ENCODE data around the gene MAGEE1.

DNA sequence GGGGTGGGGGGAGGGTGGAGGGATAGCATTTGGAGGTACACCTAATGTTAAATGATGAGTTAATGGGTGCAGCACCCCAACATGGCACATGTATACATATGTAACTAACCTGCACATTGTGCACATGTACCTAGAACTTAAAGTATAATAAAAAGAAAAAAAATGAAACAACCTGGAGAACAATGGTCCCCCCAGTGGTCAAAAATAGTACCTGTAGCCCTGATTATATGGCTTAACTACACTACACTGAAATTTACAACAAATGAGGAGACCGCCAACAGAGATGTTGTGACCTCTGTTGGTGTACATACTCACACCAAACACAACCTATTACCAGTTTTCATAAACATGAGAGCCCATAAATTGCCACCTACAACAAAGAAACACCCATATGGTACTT is 7.3 kb upstream of the MAGEE1 start:
- no peak for TF ChIP-seq POLR2AphosphoS5 (IDR thresholded peaks at IDR 0.05)
- TF ChIP-seq CTCF (IDR thresholded peaks at IDR 0.05 in 8 of 11, conservative IDR thresholded peaks at IDR 0.05 in 3 of 11), result peak in 3 of 11 experiments; percentile 7 to 36 (median 20)
- no peak for TF ChIP-seq POLR2A (IDR thresholded peaks at IDR 0.05)

Measured in spleen (tissue), 7 donors.